Testis (tissue), 2 donors: ENCODE results near the gene PPHLN1.

Source experiments
- POLR2A ChIP-seq: fragments of 450-650 bp; IDR thresholded peaks from one replicate; pipeline ENCODE4 v1.6.1; 2017; ENCODE audit warnings: antibody characterized with exemption, mild to moderate bottlenecking, moderate library complexity
- TF ChIP-seq, protein P1 (sequence below), 3 experiments: fragments of 450-650 bp in 2 of 3; fragments of 200-600 bp in 1 of 3; sonication (generic) in 1 of 3; IDR thresholded peaks; one replicate each; pipeline ENCODE4 v1.5.1; 2016 to 2019; ENCODE audit warnings: antibody characterized with exemption in 3 of 3, mild to moderate bottlenecking in 2 of 3, moderate library complexity in 1 of 3

DNA sequence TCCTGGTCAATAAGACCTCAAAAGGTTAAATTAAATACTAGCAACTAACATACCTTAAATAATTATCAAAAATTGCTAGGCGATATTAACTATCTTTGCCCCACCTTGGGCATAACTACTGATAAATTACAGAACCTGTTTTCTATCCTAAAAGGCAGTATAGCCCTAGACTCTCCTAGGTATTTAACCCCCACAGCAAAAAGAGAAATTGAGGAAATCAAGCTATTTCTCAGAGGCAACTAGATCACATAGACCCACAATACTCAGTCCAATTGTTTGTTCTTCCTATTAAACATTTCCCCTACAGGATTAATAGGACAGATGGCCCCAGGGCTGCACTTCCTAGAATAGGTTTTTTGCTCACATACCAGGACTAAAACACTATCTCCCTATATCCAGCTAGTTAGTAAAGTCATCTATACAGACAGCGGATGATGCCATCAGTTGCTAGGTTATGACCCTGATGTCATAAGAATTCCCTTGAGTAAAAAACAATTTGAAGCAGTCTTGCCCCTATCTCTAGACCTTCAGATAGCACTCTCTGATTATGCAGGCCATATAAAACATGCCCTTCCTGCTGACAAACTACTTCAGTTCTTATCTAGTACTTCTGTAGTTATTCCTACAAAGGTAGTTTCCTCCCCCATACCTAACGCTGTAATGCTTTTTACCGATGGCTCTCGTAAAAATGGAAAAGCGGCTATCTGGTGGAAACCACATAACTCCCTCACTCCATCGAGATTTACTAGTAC, 118.4 kb downstream of the PPHLN1 start:
- no peak for TF ChIP-seq POLR2A
- TF ChIP-seq, protein P1, sequence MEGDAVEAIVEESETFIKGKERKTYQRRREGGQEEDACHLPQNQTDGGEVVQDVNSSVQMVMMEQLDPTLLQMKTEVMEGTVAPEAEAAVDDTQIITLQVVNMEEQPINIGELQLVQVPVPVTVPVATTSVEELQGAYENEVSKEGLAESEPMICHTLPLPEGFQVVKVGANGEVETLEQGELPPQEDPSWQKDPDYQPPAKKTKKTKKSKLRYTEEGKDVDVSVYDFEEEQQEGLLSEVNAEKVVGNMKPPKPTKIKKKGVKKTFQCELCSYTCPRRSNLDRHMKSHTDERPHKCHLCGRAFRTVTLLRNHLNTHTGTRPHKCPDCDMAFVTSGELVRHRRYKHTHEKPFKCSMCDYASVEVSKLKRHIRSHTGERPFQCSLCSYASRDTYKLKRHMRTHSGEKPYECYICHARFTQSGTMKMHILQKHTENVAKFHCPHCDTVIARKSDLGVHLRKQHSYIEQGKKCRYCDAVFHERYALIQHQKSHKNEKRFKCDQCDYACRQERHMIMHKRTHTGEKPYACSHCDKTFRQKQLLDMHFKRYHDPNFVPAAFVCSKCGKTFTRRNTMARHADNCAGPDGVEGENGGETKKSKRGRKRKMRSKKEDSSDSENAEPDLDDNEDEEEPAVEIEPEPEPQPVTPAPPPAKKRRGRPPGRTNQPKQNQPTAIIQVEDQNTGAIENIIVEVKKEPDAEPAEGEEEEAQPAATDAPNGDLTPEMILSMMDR (IDR thresholded peaks at IDR 0.05): no peak
